ENCODE results near the gene MDM4.

Gene MDM4

GRCh38 chr1:204499511-204500468 lies 16.4 kb upstream of the MDM4 start:
- Histone ChIP-seq H3K27ac (no peak overlapping the region), H3K4me3 (no peak overlapping the region)
- DNase-seq (ENCODE audit: low spot score): no peak
- no peak for TF ChIP-seq CTCF (IDR thresholded peaks at IDR 0.05)

- no peak overlapping the region for H3K4me3 ChIP-seq
- TF ChIP-seq CTCF (IDR thresholded peaks at IDR 0.05): no peak
- no peak overlapping the region for H3K27ac ChIP-seq
- no peak for DNase-seq (ENCODE audit: low spot score)
Observed at GRCh38 chr1:204502241-204502640, 14.0 kb upstream of the MDM4 start.

- Histone ChIP-seq H3K27ac (no peak overlapping the region), H3K4me3 (no peak overlapping the region)
- no peak for DNase-seq (ENCODE audit: low spot score)
- TF ChIP-seq CTCF (IDR thresholded peaks at IDR 0.05): peak; percentile 51
Observed at GRCh38 chr1:204503122-204503912, 12.9 kb upstream of the MDM4 start.

GRCh38 chr1:204503913-204504519 lies 12.2 kb upstream of the MDM4 start:
- H3K27ac ChIP-seq: no peak overlapping the region
- no peak for TF ChIP-seq CTCF (IDR thresholded peaks at IDR 0.05)
- DNase-seq (ENCODE audit: low spot score): no peak

GRCh38 chr1:204505674-204506200 lies 10.5 kb upstream of the MDM4 start:
- Histone ChIP-seq H3K27ac (peak overlapping the region; percentile 67 to 77), H3K4me3 (peak overlapping the region; percentile 63)
- no peak for TF ChIP-seq CTCF (IDR thresholded peaks at IDR 0.05)
- no peak for DNase-seq (ENCODE audit: low spot score)

More at GRCh38 chr1:204503913-204504519, 12.2 kb upstream of the MDM4 start:
- H3K4me3 ChIP-seq: no peak overlapping the region

- H3K27ac ChIP-seq: peak overlapping the region; percentile 67 to 77
- no peak for TF ChIP-seq CTCF (IDR thresholded peaks at IDR 0.05)
- no peak for DNase-seq (ENCODE audit: low spot score)
- peak overlapping the region; percentile 63 for H3K4me3 ChIP-seq
Observed at GRCh38 chr1:204506201-204506968, 9.8 kb upstream of the MDM4 start.

Measured in coronary artery (tissue), 2 donors.